Daoy (cell line): ENCODE data around the gene LRRTM4. TPM values are rescaled to one million over a fixed set of nuclear protein-coding genes. Genes with fewer than 3 reads are reported as not detected.

Experiments
- DNase-seq: peaks from one replicate; pipeline ENCODE4 v3.0.0-alpha.2; 2015; ENCODE audit warnings: low read depth
- total RNA-seq: library from RNA; depleted of rRNA; stranded (reverse); fragments of >200 nt; shearing (Covaris generic); gene quantifications from 2 replicates; pipeline ENCODE4 v1.2.3, GENCODE V29; 2014

Gene LRRTM4
- total RNA-seq, 1 experiment from 2014 or later = 0.29 TPM

- DNase-seq = no peak
These were observed 52.1 kb downstream of the LRRTM4 start for GRCh38 chr2:77470096-77470495.

DNA sequence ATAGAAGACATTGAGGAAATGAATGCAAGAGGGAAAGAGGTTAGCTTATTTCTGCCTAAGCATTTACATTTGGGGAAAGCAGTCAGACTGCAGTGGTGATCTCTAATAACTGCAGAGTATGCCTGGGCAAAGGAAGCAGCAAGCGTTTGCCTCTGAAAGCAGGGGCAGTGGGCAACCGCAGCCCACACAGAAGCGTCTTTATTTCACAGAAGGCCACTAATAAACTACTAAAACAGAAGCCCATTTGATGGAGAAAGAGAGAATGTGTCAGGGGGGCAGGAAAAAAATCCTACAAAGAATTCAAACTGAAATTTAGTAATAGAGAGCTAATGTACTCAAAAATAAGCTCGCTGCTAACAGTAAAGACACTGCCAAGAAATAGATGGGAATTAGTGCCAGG, 53.1 kb downstream of the LRRTM4 start:
- no peak for DNase-seq

GRCh38 chr2:77459840-77460239, 62.3 kb downstream of the LRRTM4 start:
- DNase-seq = no peak

- no peak for DNase-seq
These were observed 64.0 kb downstream of the LRRTM4 start for GRCh38 chr2:77458216-77458615.

DNA sequence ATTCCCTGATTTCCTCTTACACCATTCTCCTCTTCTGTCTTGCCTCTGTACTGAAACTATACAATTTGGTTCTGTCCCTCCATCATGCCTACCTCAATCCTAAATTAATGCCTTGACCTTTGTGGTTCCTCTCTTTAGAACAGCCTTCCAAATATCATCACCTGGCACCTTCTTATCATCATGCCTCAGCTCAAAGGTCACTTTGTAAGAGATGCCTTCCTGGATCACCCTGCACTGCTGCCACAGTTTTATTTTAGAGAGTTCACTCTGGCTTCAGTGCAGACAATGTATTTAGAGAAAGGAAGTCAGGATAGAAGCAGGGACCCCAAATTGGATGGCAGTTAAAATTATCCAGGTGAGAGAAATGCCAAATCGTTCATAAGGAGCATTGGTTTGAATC, 64.5 kb downstream of the LRRTM4 start:
- DNase-seq = no peak

DNA sequence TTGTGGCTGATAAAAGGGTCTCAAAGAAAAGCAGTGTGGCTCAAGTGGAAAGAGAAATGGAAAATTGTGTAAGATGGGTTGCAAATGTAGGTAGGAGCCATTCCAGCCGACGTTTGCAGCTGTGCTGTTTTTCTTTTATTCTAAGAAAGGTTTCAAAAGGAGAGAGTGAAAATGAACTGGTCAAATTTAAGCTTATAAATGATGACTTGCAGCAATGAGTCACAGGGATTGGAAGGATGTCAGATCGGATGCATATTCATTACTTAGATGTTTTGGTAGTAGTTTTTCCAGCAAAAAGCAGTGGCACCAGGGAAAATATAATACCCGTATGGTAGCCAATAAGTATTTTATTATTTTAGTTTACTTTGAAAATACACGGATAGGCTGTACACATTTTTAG, 79.1 kb downstream of the LRRTM4 start:
- DNase-seq = peak; percentile 14

DNA sequence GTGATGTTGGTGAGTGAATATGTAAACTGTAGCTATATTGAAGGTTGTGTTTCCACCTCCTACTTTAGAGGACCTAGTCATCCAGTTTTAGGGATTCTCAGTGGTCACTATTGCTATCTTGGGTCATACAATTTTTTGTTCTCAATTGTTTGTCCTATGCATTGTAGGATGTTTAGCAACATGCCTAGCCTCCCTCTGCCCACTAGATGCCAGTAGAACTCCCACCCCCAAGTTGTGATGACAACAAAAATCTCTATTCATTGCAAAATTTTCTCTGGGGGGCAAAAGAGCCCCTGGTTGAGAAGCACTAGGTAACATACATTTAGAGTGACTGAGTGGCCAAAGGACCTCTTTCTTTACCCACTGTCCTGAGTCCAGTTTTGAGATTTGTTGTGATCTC, 87.3 kb downstream of the LRRTM4 start:
- DNase-seq = no peak

DNA sequence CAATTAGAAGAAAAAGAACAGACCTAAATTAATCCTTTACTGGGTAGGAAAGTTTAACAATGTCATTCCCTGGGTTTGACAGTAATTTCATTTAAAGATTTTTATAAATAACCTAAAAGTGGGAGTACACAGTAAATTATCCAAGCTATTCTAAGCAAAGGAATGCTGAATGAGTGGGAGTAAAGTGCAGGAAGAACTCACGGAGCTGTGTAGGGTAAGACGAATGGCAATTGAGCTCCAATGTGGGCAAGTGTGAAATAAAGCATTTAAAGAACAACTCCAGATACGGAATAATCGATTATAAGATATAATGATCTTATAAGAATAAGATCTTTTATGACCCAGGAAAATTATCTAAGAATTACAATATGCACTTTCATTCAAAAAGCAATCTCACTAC, 93.2 kb downstream of the LRRTM4 start:
- DNase-seq = no peak

DNA sequence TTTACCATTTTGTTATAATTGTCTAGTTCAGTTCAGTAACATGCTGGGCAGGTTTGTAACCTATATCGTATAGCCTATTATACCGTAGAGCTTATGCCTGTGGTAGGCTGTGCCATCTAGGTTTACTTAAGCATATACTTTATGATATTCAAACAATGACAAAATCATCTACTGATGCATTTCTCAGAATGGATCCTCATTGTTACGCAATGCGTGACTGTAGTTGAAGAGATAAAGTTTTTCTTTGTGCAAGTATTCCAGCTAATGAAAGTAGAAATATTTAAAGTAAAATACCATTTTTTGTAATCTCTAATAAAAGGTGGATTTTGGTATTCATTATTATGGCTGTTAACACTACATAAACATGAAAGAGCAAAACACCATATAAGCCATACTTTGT, 100.2 kb downstream of the LRRTM4 start:
- DNase-seq = no peak

GRCh38 chr2:77418537-77418936, 103.6 kb downstream of the LRRTM4 start:
- DNase-seq = no peak

DNA sequence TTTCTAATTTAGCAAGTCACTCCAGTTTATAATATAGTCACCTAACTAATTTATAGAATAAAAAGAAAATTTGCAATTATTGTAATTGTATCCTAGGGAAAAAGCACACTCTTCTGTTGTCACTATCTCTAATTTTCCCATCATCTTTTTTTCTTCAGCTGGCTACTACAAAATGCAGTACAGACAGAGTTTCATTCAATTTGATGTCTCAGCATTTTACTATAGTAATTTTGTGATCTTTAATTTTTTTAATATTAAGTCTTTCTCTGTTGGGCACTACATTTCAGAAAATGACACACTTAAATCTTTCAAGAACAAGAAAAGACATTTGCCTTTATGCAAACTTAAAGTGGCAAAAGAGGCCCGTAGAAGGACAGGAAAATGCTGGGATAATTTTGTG, 118.0 kb downstream of the LRRTM4 start:
- DNase-seq = no peak

DNA sequence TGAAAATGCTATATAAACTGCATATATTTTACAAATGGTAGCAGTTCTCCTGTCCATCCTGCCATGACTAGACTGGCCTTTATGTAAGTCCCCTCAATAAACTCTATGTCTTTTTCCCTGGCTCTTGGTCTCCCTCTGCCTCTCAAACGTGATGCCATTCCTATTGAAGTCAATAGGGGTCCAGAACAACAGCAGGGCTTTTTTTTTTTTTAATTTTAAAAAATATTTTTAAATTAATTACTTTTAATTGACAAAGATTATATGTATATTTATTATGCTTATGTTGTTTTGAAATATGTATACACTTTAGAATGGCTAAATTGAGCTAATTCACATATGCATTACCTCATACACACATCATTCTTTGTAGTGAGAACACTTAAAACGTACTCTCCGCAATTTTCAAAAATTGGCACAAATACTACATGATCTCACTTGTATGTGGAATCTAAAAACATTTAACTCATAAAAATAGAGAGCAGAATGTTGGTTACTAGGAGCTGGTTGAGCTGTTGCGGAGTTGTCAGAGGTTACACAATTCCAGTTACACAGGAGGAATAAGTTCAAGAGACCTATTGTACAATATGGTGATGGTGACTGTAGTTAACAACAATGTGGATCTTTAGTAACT, 123.1 kb downstream of the LRRTM4 start:
- no peak for DNase-seq

DNA sequence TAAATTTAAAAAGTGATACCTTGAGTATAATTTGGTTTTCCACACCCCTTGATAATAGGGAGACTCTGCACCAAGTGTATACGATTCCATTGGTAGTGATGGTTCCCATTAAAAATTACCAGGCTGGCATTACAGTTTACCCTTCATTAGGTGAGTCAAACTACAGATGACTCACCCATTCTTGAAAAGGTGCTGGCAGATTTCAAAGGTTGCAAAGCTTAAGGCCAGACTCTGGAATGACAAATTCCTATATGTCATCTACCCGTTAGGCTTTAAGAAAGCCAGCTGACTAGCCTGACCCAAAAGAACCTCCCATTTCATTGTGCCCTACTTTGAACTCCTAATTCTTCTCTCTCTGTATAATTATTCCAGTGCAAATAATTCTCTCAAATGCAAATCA, 124.4 kb downstream of the LRRTM4 start:
- DNase-seq = peak; percentile 6

- DNase-seq = no peak
These were observed 127.2 kb downstream of the LRRTM4 start for GRCh38 chr2:77395011-77395410.

DNA sequence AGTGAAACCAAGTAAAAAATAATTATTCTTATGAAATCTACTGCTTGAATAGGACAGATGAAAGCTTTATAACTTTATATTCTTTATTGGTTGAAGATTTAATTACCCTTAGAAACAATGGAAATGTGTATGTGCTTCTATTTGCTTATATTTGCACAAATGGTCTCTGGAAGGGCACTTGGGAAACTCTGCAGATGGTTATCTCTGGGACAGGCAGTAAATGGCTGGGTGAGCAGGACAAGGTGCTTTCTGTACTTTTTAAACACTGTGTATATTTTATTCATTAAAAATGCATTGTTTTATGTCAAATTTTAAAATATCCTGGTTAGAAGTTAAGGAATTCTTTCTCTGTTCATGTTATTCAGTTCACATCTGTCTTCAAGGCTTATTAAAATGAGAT, 131.1 kb downstream of the LRRTM4 start:
- no peak for DNase-seq

DNA sequence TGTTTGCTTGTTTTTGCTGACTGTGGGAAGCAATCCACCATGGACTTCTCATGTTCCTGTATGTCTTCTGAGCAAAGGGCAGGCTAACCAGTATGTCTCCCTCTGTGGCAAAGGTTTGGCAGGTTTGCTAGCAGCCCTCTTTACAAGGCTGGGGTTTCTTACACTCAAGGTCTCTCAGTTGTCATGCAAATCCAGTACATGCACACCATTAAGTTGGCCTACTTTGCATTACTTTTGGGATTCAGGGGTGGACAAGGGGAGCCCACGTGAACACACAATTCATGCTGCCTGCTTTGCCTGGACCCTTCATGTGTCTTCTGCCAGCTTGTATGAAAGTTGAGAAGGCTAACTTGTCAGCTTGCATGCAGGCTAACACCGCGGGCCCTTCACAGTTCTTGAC, 134.9 kb downstream of the LRRTM4 start:
- no peak for DNase-seq

DNA sequence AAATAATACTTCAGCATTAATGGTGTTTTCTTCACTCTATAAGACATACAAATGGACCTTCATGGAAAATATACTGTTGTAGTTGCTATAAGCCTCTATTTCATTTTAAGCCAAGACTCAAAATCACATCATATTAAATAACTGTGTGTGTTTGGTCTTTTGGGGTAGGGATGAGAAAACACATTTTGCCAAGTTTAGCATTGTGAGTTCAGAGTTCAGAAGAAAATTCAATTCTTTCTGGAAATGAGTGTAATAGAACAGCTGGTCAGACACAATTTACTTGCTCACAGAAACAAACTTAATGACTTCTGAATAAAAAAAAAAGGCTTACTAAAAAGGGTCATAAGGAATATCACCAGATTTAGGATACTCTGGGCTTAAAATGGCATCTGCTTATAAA, 149.5 kb downstream of the LRRTM4 start:
- no peak for DNase-seq

DNA sequence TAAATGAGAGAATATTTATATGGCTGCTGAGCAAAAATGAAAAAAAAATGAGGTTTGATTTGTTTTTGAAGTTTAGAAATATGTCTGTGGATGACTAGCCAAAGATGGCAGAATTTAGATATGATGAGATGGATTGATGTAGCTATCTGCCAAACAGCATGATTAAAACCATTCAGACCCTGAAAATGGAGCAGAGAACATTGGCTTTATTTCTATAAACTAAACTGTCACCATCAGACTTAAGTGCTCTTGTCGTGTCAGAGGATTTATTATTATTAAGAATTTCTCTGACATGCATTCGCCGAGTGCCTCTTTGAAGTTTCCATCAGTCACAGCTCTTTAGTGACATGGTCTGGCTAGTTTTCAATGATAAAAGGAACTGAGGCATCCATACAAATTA, 151.7 kb downstream of the LRRTM4 start:
- no peak for DNase-seq

GRCh38 chr2:77363277-77363676, 158.9 kb downstream of the LRRTM4 start:
- no peak for DNase-seq

DNA sequence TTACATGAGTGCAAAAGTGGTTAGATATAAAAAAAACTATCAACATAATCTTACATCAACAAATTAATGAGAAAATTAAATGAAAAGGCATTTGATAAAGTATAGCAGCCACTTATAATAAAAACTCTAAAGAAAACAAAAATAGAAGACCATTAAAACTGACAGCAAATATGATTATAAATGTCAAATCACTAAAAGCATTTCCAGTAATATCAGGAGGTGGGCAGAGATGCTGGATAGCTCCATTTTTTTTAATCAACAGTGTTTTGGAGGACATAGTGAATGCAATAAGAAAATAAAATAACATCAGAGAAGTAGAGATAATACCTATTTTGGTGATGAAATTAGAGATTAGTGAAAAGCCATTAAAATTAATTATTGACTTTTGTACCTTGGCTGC, 173.4 kb downstream of the LRRTM4 start:
- no peak for DNase-seq

DNA sequence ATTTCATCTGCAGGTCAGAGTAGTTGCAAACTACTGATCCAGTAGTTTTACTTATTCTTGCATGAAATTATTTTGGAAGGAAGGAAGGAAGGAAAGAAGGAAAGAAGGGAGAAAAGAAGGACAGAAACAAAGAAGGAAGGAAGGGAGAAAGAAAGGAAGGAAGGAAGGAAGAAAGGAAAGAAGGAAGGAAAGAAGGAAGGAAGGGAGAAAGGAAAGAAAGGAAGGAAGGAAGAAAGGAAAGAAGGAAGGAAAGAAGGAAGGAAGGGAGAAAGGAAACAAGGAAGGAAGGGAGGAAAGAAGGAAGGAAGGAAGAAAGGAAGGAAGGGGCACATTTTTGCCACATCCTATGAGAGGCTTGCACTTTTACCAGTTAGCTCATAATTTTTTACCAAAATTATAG, 186.2 kb downstream of the LRRTM4 start:
- DNase-seq = no peak

GRCh38 chr2:77328134-77328931, 193.8 kb downstream of the LRRTM4 start:
- DNase-seq = no peak

DNA sequence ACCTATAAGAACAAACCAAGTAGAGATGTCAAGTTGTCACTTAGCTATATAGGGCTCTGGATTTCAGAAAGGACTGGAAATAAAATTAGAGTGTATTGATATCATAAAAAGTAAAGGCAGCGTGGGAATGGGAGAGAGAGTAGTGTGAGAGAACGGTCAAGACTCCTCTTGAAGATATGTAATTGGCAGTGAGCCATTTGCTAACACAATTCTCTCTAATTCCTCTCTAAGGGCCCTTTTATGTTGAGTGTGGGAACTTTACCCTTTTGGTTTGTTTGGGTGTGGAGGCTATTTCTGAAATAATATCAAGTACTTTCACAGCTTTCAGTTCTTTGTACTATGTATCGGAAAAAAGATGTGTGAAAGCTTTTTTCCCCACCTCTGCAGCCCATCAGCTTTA, 196.8 kb downstream of the LRRTM4 start:
- no peak for DNase-seq

GRCh38 chr2:77322431-77322830, 199.7 kb downstream of the LRRTM4 start:
- DNase-seq = no peak
